ENCODE measurements around the gene PAH. TPM values are rescaled to one million over a fixed set of nuclear protein-coding genes. Genes with fewer than 3 reads are reported as not detected.

Gene PAH
- total and polyA plus RNA-seq, 2 of the 4 experiments (the other 2 are of a cell fraction) = not detected

GRCh38 chr12:102902093-102902492 lies 15.0 kb downstream of the PAH start:
- H3K14ac ChIP-seq (replicated peaks; ENCODE audit: low read depth, low read length) = no peak overlapping the region
- no peak overlapping the region for H2BK15ac ChIP-seq (ENCODE audit: low read depth, low read length)
- H2AK9ac ChIP-seq (replicated peaks; ENCODE audit: low read depth, low read length, poor library complexity) = no peak overlapping the region
- ATAC-seq (ENCODE audit: low read depth) (no peak), DNase-seq (no peak)
- H3K56ac ChIP-seq (ENCODE audit: extremely low read depth, insufficient read depth, low read length) = no peak overlapping the region
- H2BK20ac ChIP-seq (ENCODE audit: low read depth, low read length) = no peak overlapping the region
- intact Hi-C loops (cut with micrococcal nuclease) (no loop called here), in situ Hi-C loops (cut with MboI; ENCODE audit: low sequenced_read_pairs) (no loop called here), dilution Hi-C loops (cut with HindIII; ENCODE audit: low sequenced_read_pairs, unreplicated experiment) (no loop called here)
- no peak for TF ChIP-seq MAFK (IDR thresholded peaks at IDR 0.05; ENCODE audit: low read depth, low read length)
- no peak overlapping the region for H2BK5ac ChIP-seq (ENCODE audit: low read depth, low read length, poor library complexity, severe bottlenecking)
- no peak overlapping the region for H2BK120ac ChIP-seq (ENCODE audit: low read depth, low read length)
- H3K27me3 ChIP-seq (ENCODE audit: control insufficient read depth, insufficient read depth, low read length) = no peaks in the 10 kb centered on the region
- no peak overlapping the region for H3K4ac ChIP-seq (ENCODE audit: low read depth, low read length)
- 20% methylated on average over 2 of the region's 3 CpGs; no CpG with 5 or more reads in 1 of the 2 experiments for WGBS, 2 experiments (ENCODE audit: extremely low coverage in 2 of 2, insufficient read length in 1 of 2)
- no peaks in the 10 kb centered on the region for H3K36me3 ChIP-seq (ENCODE audit: control insufficient read depth, insufficient read depth, low read length)
- H3K4me2 ChIP-seq (ENCODE audit: low read depth, low read length) = no peak overlapping the region
- H2AFZ ChIP-seq (replicated peaks; ENCODE audit: low read length, poor library complexity) = no peak overlapping the region
- H3K9ac ChIP-seq (ENCODE audit: low read depth, low read length) = no peak overlapping the region
- ChIA-PET CTCF (interaction anchor here (0.6 kb wide), 1 partner anchor 85 kb away, joined by 3 read pairs; no protein-coding TSS in a partner anchor), POLR2A (ENCODE audit: unreplicated experiment) (no interaction called here)
- H3K9me3 ChIP-seq (ENCODE audit: control insufficient read depth, insufficient read depth, low read length) = no peaks in the 10 kb centered on the region; the same call in 1 of the 2 replicates
- H3K4me3 ChIP-seq (ENCODE audit: insufficient read depth, low read depth, low read length) = no peak overlapping the region
- no peaks in the 10 kb centered on the region for H4K20me1 ChIP-seq (ENCODE audit: insufficient read depth, low read length)
- H4K91ac ChIP-seq (ENCODE audit: insufficient read depth, low read depth, low read length) = no peak overlapping the region
- no peaks in the 10 kb centered on the region for H3K4me1 ChIP-seq (ENCODE audit: control insufficient read depth, insufficient read depth, low read length)
- no peak overlapping the region for H3K18ac ChIP-seq (ENCODE audit: low read depth, low read length)
- H2AK5ac ChIP-seq (ENCODE audit: low read depth, low read length) = no peak overlapping the region
- H3K27ac ChIP-seq (ENCODE audit: insufficient read depth, low read length) = no peak overlapping the region
- H3K23ac ChIP-seq (ENCODE audit: low read depth, low read length) = no peak overlapping the region
- no peaks in the 10 kb centered on the region for H3K9me1 ChIP-seq (ENCODE audit: insufficient read depth, low read length)
- H4K5ac ChIP-seq (ENCODE audit: low read depth, low read length) = no peak overlapping the region
- H3K79me1 ChIP-seq (ENCODE audit: low read depth in 1 of 2, low read length in 2 of 2) = no peaks in the 10 kb centered on the region
- H4K8ac ChIP-seq (ENCODE audit: low read depth in 2 of 2, low read length in 2 of 2) = no peak overlapping the region
- BruUV-seq (replicated peaks) = no TSS peak

Data from IMR-90 (cell line).